Transverse colon (tissue), 4 donors: ENCODE results near the gene ABHD8. TPM values are rescaled to one million over a fixed set of nuclear protein-coding genes. Genes with fewer than 3 reads are reported as not detected.

Experiments
- DNase-seq: peaks from one replicate; pipeline ENCODE4 v3.0.0-alpha.2; 2019
- H3K27ac ChIP-seq, 4 donors: fragments of 200-600 bp; sonication (generic); 2 replicates each; pipeline ENCODE4 v1.5.1; 2016 to 2018; ENCODE audit warnings: inconsistent platforms in 4 of 4
- H3K27me3 ChIP-seq: fragments of 200-600 bp; sonication (generic); 2 replicates; pipeline ENCODE4 v1.5.1; 2017; ENCODE audit warnings: inconsistent platforms
- H3K36me3 ChIP-seq, 4 donors: fragments of 200-600 bp; sonication (generic); 2 replicates each; pipeline ENCODE4 v1.5.1; 2017 to 2019; ENCODE audit warnings: inconsistent platforms in 4 of 4
- H3K4me1 ChIP-seq, 4 donors: fragments of 200-600 bp; sonication (generic); 2 replicates each; pipeline ENCODE4 v1.5.1; 2017 to 2020; ENCODE audit warnings: inconsistent platforms in 4 of 4
- H3K4me3 ChIP-seq, 4 donors: fragments of 200-600 bp; sonication (generic); 1 replicate in 1 of 4; 2 replicates in 3 of 4; pipeline versions ENCODE4 v1.5.1 to v1.6.1; 2017 to 2019; ENCODE audit warnings: inconsistent platforms in 4 of 4
- H3K9me3 ChIP-seq, 2 donors: fragments of 200-600 bp; sonication (generic); 2 replicates each; pipeline ENCODE4 v1.5.1; 2017 to 2019; ENCODE audit warnings: inconsistent platforms in 2 of 2
- EP300 ChIP-seq: sonication (generic); formaldehyde crosslinking; IDR thresholded peaks from one replicate; pipeline ENCODE4 v1.6.1; 2017; ENCODE audit warnings: antibody characterized with exemption, low read depth
- POLR2A ChIP-seq: fragments of 450-650 bp; IDR thresholded peaks from one replicate; pipeline ENCODE4 v1.6.1; 2016; ENCODE audit warnings: antibody characterized with exemption, mild to moderate bottlenecking, moderate library complexity
- POLR2AphosphoS5 ChIP-seq, 3 donors: sonication (generic); formaldehyde crosslinking; IDR thresholded peaks; one replicate each; pipeline ENCODE4 v1.6.1; 2016; ENCODE audit warnings: antibody characterized with exemption in 3 of 3
- WGBS, 2 donors: methylation state at CpG; one replicate each; pipeline ENCODE4 v1.1.5; 2018; ENCODE audit warnings: low coverage in 1 of 2; 5-methylcytosine and 5-hydroxymethylcytosine counted together
- in situ Hi-C, 4 donors: fragments of 200-750 bp; cut with MboI; loops; one replicate each; pipeline versions ENCODE4 v1.15.0 to v1.15.1; 2017; ENCODE audit warnings: low sequenced_read_pairs in 3 of 4, low pct_ligation_motif_present in 1 of 4, low pct_unique_long_range_greater_than_20kb in 1 of 4
- intact Hi-C: fragments of 100-400 bp; cut with DNase I; formaldehyde crosslinking; loops from one replicate; pipeline ENCODE4 v1.15.1; 2023; ENCODE audit warnings: low total_unique reads
- total RNA-seq, 4 donors: library from RNA; depleted of rRNA; stranded (reverse); fragments of >200 nt; gene quantifications; one replicate each; pipeline ENCODE4 v1.1.0, GENCODE V29; 2016
- TF ChIP-seq, protein P1 (sequence below), 5 experiments: fragments of 200-600 bp in 3 of 5; fragments of 450-650 bp in 2 of 5; sonication (generic) in 3 of 5; IDR thresholded peaks; 1 replicate in 2 of 5; 2 replicates in 3 of 5; pipeline ENCODE4 v1.5.1; 2016 to 2017; ENCODE audit warnings: antibody characterized with exemption in 5 of 5, inconsistent platforms in 3 of 5, mild to moderate bottlenecking in 2 of 5, moderate library complexity in 1 of 5

Gene ABHD8
- total RNA-seq, 4 donors from 2014 or later: 6.0 to 14.1 (median 9.1) TPM

DNA sequence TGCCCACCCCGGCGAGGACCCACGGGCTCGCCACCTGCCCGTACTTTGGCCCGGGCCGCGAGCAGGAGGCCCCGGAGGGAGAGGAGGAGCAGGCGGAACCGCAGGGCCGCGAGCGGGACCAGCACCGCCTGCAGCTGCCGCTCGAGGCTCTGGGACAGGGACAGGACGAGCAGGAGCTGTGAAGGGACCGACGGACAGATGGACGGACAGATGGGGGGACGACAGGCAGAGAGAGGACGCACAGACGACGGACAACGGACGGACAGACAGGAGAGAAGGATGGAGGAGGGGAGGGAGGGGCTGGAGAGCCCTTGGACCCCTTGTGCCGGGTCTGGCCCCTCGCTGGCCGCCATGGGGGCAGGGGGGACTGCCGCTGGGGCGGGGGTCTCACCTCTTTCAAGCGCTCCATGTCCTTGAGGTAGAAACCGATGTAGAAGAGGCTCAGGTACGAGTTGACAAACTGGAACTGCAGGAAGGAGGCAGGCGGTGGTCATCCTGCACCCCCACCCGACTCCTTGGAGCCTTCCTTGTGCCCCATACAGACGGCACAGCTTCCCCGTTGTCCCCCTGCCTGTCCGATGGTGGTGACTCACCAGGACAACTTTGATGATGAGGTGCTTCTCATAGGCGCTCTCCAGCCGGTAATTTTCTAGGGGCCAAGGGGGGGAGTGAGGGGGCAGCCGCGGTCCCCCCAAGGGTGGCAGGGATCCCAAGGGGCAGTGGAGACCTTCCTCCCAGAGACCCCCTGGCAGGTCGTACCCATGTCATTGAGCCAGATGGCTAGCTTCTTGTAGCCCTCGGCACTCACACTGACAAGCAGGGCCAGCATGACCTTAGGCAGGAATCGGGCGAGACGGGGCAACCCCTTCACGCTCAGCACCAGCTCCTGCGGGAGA is 26.4 kb upstream of the ABHD8 start:
- Histone ChIP-seq H3K36me3 (no peaks in the 10 kb centered on the region), H3K4me1 (peaks cover 19 to 38% (median 31%) of the 10 kb centered on the region in 4 donors), H3K4me3 (peak overlapping the region in 2 of 4 donors; percentile 49 to 54), H3K27me3 (peaks cover 21% of the 10 kb centered on the region), H3K9me3 (no peaks in the 10 kb centered on the region), H3K27ac (no peak overlapping the region)
- DNase-seq: no peak
- no peak for TF ChIP-seq POLR2A
- TF ChIP-seq, protein P1, sequence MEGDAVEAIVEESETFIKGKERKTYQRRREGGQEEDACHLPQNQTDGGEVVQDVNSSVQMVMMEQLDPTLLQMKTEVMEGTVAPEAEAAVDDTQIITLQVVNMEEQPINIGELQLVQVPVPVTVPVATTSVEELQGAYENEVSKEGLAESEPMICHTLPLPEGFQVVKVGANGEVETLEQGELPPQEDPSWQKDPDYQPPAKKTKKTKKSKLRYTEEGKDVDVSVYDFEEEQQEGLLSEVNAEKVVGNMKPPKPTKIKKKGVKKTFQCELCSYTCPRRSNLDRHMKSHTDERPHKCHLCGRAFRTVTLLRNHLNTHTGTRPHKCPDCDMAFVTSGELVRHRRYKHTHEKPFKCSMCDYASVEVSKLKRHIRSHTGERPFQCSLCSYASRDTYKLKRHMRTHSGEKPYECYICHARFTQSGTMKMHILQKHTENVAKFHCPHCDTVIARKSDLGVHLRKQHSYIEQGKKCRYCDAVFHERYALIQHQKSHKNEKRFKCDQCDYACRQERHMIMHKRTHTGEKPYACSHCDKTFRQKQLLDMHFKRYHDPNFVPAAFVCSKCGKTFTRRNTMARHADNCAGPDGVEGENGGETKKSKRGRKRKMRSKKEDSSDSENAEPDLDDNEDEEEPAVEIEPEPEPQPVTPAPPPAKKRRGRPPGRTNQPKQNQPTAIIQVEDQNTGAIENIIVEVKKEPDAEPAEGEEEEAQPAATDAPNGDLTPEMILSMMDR (IDR thresholded peaks at IDR 0.05): no peak
- in situ Hi-C loops: no loop called here
- 58 to 66% methylated on average over 16 to 49 of the region's 51 CpGs for WGBS, 2 donors
- intact Hi-C loops: no loop called here

DNA sequence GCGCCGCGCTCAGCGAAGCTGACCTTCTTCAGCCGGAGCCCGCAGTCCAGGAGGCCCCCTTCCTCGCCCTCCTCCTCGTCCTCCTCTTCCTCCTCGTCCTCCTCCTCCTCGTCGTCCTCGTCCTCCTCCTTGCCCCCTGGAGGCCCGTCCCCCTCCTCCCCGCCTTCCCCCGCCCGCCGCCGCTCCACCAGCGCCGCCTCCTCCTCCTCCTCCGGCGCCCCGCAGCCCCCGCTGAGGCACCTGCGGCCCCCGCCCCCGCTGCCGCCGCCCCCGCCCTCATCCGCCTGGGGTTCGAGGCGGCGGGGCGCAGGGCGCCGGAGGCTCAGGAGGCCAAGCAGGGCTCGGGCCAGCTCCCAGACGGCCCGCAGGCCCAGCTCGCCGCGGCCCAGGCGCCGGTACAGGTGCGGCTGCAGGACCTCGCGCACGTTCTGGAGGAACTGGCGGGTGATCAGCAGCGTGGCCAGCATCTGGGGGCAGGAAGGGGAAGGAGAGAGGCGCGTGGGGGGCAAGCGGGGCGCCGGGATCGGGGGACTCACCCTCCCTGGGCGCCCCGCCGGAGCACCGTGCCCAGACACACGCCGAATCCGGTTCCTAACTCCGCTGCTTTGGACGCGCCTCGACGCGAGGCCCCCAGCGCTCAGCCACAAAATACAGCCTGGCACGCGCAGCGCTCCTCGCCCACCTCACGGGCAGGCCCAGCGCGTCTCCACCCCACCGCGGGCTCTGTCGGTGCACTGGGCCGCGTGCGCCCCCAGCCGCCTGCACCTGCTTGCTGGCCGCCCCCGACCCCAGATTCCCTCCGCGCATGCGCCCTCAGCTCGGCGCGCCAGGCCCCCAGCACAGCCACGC is 25.5 kb upstream of the ABHD8 start:
- Histone ChIP-seq H3K27me3 (peaks cover 21% of the 10 kb centered on the region), H3K4me1 (peaks cover 15 to 32% (median 25%) of the 10 kb centered on the region in 4 donors), H3K4me3 (peak overlapping the region; percentile 29 to 54 (median 40)), H3K27ac (peak overlapping the region; percentile 72 to 84 (median 78)), H3K36me3 (no peaks in the 10 kb centered on the region), H3K9me3 (no peaks in the 10 kb centered on the region)
- TF ChIP-seq POLR2AphosphoS5 (IDR thresholded peaks at IDR 0.05) (no peak), EP300 (no peak), POLR2A (no peak)
- TF ChIP-seq, protein P1 (IDR thresholded peaks at IDR 0.05): no peak
- WGBS, 2 donors: 17% methylated on average over 47 of the region's 94 CpGs; no CpG with 5 or more reads in 1 of the 2 donors
- DNase-seq: no peak
- intact Hi-C loops: no loop called here
- in situ Hi-C loops: no loop called here

DNA sequence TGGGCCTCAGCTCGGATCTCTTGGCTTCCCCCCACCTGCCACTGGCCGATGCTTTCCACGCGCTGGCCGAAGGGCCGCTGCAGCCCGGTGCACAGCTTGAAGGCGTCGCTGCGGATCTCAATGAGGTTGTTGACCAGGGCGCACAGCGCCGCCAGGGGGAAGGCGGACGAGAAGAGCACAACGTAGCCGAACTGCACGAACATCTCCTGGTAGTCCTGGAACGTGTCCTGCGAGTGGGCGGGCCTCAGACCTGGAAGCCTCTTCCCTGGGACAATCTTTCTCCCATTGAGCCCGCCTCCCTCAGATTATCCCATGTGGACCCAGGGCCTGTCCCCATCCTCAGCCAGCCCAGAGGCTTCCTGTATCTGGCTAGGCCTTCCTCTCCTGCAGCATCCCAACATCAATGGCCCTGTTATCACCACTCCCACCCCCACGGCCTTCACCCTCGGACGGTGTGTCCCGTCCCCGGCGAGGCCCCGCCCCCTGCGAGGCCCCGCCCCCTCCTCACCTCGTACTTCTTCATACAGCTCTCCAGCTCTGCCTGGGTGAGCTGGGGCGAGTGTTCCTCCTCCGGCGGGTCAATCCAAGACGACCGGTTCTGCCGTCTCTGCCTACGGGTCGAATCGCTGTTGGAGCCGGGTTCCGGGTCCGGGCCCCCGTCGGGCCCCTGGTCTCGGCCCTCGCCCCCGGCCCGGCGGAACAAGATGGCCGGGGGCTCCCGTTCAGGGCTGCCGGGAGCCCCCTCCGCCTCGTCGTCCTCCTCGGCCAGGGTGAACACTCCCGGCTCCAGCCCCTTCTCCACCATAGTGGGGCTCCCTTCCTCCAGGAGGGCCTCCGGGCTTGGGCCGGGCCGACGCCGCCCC is 24.7 kb upstream of the ABHD8 start:
- intact Hi-C loops: no loop called here
- WGBS, 2 donors: 25% methylated on average over 54 of the region's 64 CpGs; no CpG with 5 or more reads in 1 of the 2 donors
- Histone ChIP-seq H3K36me3 (no peaks in the 10 kb centered on the region), H3K4me1 (peaks cover 13 to 28% (median 22%) of the 10 kb centered on the region in 4 donors), H3K27ac (peak overlapping the region; percentile 72 to 84 (median 78)), H3K27me3 (peaks cover 21% of the 10 kb centered on the region), H3K9me3 (no peaks in the 10 kb centered on the region), H3K4me3 (peak overlapping the region; percentile 29 to 54 (median 40))
- DNase-seq: peak; percentile 89
- in situ Hi-C loops: no loop called here
- TF ChIP-seq POLR2AphosphoS5 (IDR thresholded peaks at IDR 0.05): peak in 2 of 3 donors; percentile 44 to 52
- TF ChIP-seq, protein P1 (IDR thresholded peaks at IDR 0.05): peak; percentile 28 to 82 (median 47)
- no peak for TF ChIP-seq EP300
- peak; percentile 60 for TF ChIP-seq POLR2A
